ENCODE results near the gene SPPL3.

Gene SPPL3

GRCh38 chr12:120724720-120725119, 179.4 kb downstream of the SPPL3 start:
- no peak for TF ChIP-seq CTCF (IDR thresholded peaks at IDR 0.05; ENCODE audit: extremely low read depth, missing control alignments)
- DNase-seq (ENCODE audit: low spot score) = no peak

- DNase-seq (ENCODE audit: low spot score) = no peak
- no peak for TF ChIP-seq CTCF (IDR thresholded peaks at IDR 0.05; ENCODE audit: extremely low read depth, missing control alignments)
Measured at GRCh38 chr12:120722784-120723183, 181.4 kb downstream of the SPPL3 start.

- TF ChIP-seq CTCF (IDR thresholded peaks at IDR 0.05; ENCODE audit: extremely low read depth, missing control alignments) = no peak
- no peak for DNase-seq (ENCODE audit: low spot score)
Measured at GRCh38 chr12:120721866-120722265, 182.3 kb downstream of the SPPL3 start.

- no peak for DNase-seq (ENCODE audit: low spot score)
Measured at GRCh38 chr12:120720987-120721801, 183.0 kb downstream of the SPPL3 start.

GRCh38 chr12:120720234-120720986, 183.7 kb downstream of the SPPL3 start:
- DNase-seq (ENCODE audit: low spot score) = no peak
- no peak for TF ChIP-seq CTCF (IDR thresholded peaks at IDR 0.05; ENCODE audit: extremely low read depth, missing control alignments)

More at GRCh38 chr12:120720987-120721801, 183.0 kb downstream of the SPPL3 start:
- no peak for TF ChIP-seq CTCF (IDR thresholded peaks at IDR 0.05; ENCODE audit: extremely low read depth, missing control alignments)

GRCh38 chr12:120719496-120720233, 184.5 kb downstream of the SPPL3 start:
- no peak for TF ChIP-seq CTCF (IDR thresholded peaks at IDR 0.05; ENCODE audit: extremely low read depth, missing control alignments)
- DNase-seq (ENCODE audit: low spot score) = no peak
